Neural cell (in vitro differentiated cells): ENCODE results near the gene CITED2. TPM values are rescaled to one million over a fixed set of nuclear protein-coding genes. Genes with fewer than 3 reads are reported as not detected.

Experiments
- H2AFZ ChIP-seq: fragments of 200-600, 300-800 bp; sonication (generic), shearing (Covaris generic); 2 replicates; pipeline ENCODE4 v1.6.0; 2014; ENCODE audit warnings: low read depth, mild to moderate bottlenecking, antibody characterized with exemption, low read length, moderate library complexity
- H3F3A ChIP-seq: fragments of 200-600 bp; shearing (Covaris generic); 2 replicates; pipeline ENCODE4 v1.6.1; 2016; ENCODE audit warnings: mild to moderate bottlenecking, moderate library complexity, mixed read lengths, antibody characterized with exemption, low read length; ENCODE audit not compliant: insufficient read depth, poor library complexity, severe bottlenecking
- H3K27ac ChIP-seq: fragments of 200-600, 300-800 bp; sonication (generic), shearing (Covaris generic); 2 replicates; pipeline ENCODE4 v1.5.1; 2014; ENCODE audit warnings: mild to moderate bottlenecking, low read length, moderate library complexity
- H3K27me3 ChIP-seq: fragments of 300-800, 200-600 bp; sonication (generic), shearing (Covaris generic); 2 replicates; pipeline ENCODE4 v1.6.0; 2014; ENCODE audit warnings: mild to moderate bottlenecking, low read depth, low read length, moderate library complexity; ENCODE audit not compliant: insufficient read depth
- H3K36me3 ChIP-seq: fragments of 300-800, 200-600 bp; sonication (generic), shearing (Covaris generic); 2 replicates; pipeline ENCODE4 v1.5.1; 2014; ENCODE audit warnings: mild to moderate bottlenecking, antibody characterized with exemption, low read length, moderate library complexity; ENCODE audit not compliant: insufficient read depth
- H3K4me2 ChIP-seq: fragments of 300-800, 200-600 bp; sonication (generic), shearing (Covaris generic); 2 replicates; pipeline ENCODE4 v1.6.0; 2014; ENCODE audit warnings: mild to moderate bottlenecking, low read length
- H3K4me3 ChIP-seq: fragments of 300-800, 200-600 bp; sonication (generic), shearing (Covaris generic); 2 replicates; pipeline ENCODE4 v1.5.1; 2014; ENCODE audit warnings: mild to moderate bottlenecking, low read length, moderate library complexity
- H3K79me2 ChIP-seq: fragments of 200-600 bp; shearing (Covaris generic); replicated peaks from 2 replicates; pipeline ENCODE4 v1.6.0; 2014; ENCODE audit warnings: mild to moderate bottlenecking, low read length, moderate library complexity; ENCODE audit not compliant: insufficient read depth
- H3K9ac ChIP-seq: fragments of 300-800, 200-600 bp; sonication (generic), shearing (Covaris generic); 2 replicates; pipeline ENCODE4 v1.6.1; 2016; ENCODE audit warnings: mild to moderate bottlenecking, low read length, mixed read lengths
- H3K9me2 ChIP-seq: fragments of 200-600 bp; shearing (Covaris generic); 2 replicates; pipeline ENCODE4 v1.6.1; 2016; ENCODE audit warnings: mild to moderate bottlenecking, low read length, mixed read lengths; ENCODE audit not compliant: insufficient read depth
- H3K9me3 ChIP-seq: fragments of 200-600, 300-800 bp; sonication (generic), shearing (Covaris generic); 2 replicates; pipeline ENCODE4 v1.6.1; 2016; ENCODE audit warnings: mild to moderate bottlenecking, mixed run types, low read length, moderate library complexity, mixed read lengths
- H4K20me1 ChIP-seq: fragments of 200-600 bp; shearing (Covaris generic); 2 replicates; pipeline ENCODE4 v1.6.1; 2016; ENCODE audit warnings: mild to moderate bottlenecking, mixed run types; ENCODE audit not compliant: insufficient read depth
- EP300 ChIP-seq: fragments of 450-650 bp; conservative IDR thresholded peaks from 2 replicates; pipeline ENCODE4 v1.6.1; 2014; ENCODE audit warnings: antibody characterized with exemption, mild to moderate bottlenecking, moderate library complexity; ENCODE audit not compliant: poor library complexity, severe bottlenecking
- EZH2 ChIP-seq: fragments of 200-600, 300-800 bp; shearing (Covaris generic), sonication (generic); IDR thresholded peaks from 2 replicates; pipeline ENCODE4 v1.6.1; 2014; ENCODE audit warnings: antibody characterized with exemption, low read length, borderline replicate concordance, mild to moderate bottlenecking; ENCODE audit not compliant: insufficient read depth, poor library complexity, severe bottlenecking
- MXI1 ChIP-seq: fragments of 450-650 bp; conservative IDR thresholded peaks from 2 replicates; pipeline ENCODE4 v1.6.1; 2014; ENCODE audit warnings: antibody characterized with exemption, mild to moderate bottlenecking; ENCODE audit not compliant: poor library complexity, severe bottlenecking
- POLR2AphosphoS5 ChIP-seq: IDR thresholded peaks from 2 replicates; pipeline ENCODE4 v1.6.1; 2012
- RAD21 ChIP-seq: fragments of 450-650 bp; conservative IDR thresholded peaks from 2 replicates; pipeline ENCODE4 v1.6.1; 2014; ENCODE audit warnings: antibody characterized with exemption, mild to moderate bottlenecking, moderate library complexity
- SMC3 ChIP-seq: fragments of 450-650 bp; conservative IDR thresholded peaks from 2 replicates; pipeline ENCODE4 v1.6.1; 2014; ENCODE audit warnings: antibody characterized with exemption, mild to moderate bottlenecking, moderate library complexity; ENCODE audit not compliant: poor library complexity
- TAF1 ChIP-seq: IDR thresholded peaks from 2 replicates; pipeline ENCODE4 v1.6.1; 2012; ENCODE audit warnings: low read depth
- polyA plus RNA-seq: library from polyadenylated mRNA; depleted of rRNA; stranded (reverse); fragments of >200 nt; gene quantifications from 2 replicates; pipeline ENCODE4 v1.2.3, GENCODE V29; 2014
- TF ChIP-seq, protein P1 (sequence below): IDR thresholded peaks from 2 replicates; pipeline ENCODE4 v1.6.1; 2012; ENCODE audit warnings: borderline replicate concordance
- TF ChIP-seq, protein P2 (sequence below): fragments of 450-650 bp; IDR thresholded peaks from 2 replicates; pipeline ENCODE4 v1.5.1; 2014; ENCODE audit warnings: antibody characterized with exemption, mild to moderate bottlenecking, moderate library complexity; ENCODE audit not compliant: poor library complexity, severe bottlenecking

Gene CITED2
- polyA plus RNA-seq, 1 donor from 2014 or later = 38.1 TPM

DNA sequence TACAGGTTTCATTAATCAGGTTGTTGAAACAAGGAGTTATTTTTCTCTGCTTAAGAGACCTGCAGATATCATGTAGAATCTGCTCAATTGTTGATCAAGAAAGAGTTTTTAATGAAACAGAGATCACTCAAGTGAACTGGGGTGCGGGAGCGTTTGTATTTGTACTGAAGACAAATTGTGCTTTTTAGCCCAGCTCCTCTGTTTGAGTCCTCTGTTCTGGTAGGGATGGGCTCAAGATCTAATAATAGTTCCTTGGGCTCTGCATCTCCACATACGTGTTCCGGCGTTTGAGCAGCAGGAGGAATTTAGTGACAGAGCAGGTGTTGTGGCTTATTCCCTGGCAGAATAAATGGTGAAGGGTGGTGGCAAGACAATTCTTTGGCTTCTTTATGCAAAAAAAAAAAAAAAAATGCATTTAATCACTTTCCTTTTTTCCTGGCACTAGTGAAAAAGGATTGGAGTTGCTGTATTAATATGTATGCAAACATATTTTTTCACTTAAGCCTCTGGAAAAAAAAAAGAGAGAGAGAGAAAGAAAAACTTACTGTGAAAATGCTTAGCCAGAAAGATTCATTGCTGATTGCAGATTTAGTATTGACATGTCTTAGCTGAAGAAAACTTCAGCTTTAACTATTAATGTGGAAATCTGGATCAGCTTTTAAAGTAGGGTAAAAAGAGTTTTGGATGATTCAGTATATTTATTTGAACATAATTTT lies 4.0 kb downstream of the CITED2 start:
- Histone ChIP-seq H3K4me2 (peak overlapping the region; percentile 98), H4K20me1 (peaks cover 10% of the 10 kb centered on the region), H3F3A (no peaks in the 10 kb centered on the region), H2AFZ (no peak overlapping the region), H3K27ac (peak overlapping the region; percentile 6), H3K36me3 (no peaks in the 10 kb centered on the region), H3K27me3 (no peaks in the 10 kb centered on the region), H3K9me3 (no peaks in the 10 kb centered on the region), H3K9me2 (no peaks in the 10 kb centered on the region), H3K4me3 (peak overlapping the region; percentile 87), H3K79me2 (peaks cover 34% of the 10 kb centered on the region), H3K9ac (peak overlapping the region; percentile 98)
- TF ChIP-seq TAF1 = no peak
- no peak for TF ChIP-seq EZH2
- TF ChIP-seq EP300 = no peak
- TF ChIP-seq, protein P1, sequence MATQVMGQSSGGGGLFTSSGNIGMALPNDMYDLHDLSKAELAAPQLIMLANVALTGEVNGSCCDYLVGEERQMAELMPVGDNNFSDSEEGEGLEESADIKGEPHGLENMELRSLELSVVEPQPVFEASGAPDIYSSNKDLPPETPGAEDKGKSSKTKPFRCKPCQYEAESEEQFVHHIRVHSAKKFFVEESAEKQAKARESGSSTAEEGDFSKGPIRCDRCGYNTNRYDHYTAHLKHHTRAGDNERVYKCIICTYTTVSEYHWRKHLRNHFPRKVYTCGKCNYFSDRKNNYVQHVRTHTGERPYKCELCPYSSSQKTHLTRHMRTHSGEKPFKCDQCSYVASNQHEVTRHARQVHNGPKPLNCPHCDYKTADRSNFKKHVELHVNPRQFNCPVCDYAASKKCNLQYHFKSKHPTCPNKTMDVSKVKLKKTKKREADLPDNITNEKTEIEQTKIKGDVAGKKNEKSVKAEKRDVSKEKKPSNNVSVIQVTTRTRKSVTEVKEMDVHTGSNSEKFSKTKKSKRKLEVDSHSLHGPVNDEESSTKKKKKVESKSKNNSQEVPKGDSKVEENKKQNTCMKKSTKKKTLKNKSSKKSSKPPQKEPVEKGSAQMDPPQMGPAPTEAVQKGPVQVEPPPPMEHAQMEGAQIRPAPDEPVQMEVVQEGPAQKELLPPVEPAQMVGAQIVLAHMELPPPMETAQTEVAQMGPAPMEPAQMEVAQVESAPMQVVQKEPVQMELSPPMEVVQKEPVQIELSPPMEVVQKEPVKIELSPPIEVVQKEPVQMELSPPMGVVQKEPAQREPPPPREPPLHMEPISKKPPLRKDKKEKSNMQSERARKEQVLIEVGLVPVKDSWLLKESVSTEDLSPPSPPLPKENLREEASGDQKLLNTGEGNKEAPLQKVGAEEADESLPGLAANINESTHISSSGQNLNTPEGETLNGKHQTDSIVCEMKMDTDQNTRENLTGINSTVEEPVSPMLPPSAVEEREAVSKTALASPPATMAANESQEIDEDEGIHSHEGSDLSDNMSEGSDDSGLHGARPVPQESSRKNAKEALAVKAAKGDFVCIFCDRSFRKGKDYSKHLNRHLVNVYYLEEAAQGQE = no peak
- TF ChIP-seq SMC3 = no peak
- TF ChIP-seq, protein P2, sequence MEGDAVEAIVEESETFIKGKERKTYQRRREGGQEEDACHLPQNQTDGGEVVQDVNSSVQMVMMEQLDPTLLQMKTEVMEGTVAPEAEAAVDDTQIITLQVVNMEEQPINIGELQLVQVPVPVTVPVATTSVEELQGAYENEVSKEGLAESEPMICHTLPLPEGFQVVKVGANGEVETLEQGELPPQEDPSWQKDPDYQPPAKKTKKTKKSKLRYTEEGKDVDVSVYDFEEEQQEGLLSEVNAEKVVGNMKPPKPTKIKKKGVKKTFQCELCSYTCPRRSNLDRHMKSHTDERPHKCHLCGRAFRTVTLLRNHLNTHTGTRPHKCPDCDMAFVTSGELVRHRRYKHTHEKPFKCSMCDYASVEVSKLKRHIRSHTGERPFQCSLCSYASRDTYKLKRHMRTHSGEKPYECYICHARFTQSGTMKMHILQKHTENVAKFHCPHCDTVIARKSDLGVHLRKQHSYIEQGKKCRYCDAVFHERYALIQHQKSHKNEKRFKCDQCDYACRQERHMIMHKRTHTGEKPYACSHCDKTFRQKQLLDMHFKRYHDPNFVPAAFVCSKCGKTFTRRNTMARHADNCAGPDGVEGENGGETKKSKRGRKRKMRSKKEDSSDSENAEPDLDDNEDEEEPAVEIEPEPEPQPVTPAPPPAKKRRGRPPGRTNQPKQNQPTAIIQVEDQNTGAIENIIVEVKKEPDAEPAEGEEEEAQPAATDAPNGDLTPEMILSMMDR = no peak
- no peak for TF ChIP-seq MXI1
- TF ChIP-seq RAD21 = no peak
- no peak for TF ChIP-seq POLR2AphosphoS5

DNA sequence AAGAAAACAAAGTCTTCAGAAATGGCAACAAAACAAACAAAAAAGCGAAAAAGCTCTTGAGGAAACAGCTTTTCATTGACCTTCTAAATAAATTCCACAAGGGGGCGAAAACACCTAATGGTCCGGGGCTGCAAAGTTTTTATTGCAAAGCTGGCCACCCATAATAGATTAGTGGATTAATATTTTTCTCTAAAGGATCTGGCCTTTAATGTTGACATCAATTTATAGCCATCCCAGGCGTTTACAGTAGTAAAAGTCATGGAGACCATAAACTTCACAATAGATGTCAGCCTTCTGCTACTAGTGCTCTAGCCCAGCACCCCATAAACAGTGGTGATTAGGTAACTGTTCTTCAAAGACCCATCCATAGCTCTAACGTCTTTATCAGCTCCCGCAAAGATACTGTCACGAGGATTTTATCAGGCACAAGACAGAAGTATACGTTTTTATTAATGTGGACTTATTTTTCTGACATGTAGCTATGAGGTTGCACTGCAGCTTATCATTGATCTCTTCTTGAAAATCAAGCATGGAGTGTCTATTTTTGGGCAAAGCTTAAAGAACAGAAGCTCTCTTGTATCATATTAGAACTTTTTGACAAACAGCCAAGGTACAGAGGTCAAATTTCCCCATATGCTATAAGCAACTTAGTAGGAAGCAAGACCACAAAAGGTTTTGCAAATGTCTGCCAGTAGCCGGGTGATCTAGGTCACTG lies 4.7 kb downstream of the CITED2 start:
- peak overlapping the region; percentile 98 for H3K4me2 ChIP-seq
- H3K9ac ChIP-seq = peak overlapping the region; percentile 20

More for the DNA sequence above, 4.7 kb downstream of the CITED2 start:
- H4K20me1 ChIP-seq = peaks cover 10% of the 10 kb centered on the region
- no peaks in the 10 kb centered on the region for H3K9me3 ChIP-seq
- H3K4me3 ChIP-seq = peak overlapping the region; percentile 87
- no peaks in the 10 kb centered on the region for H3K36me3 ChIP-seq
- no peaks in the 10 kb centered on the region for H3F3A ChIP-seq
- H3K27ac ChIP-seq = peak overlapping the region; percentile 6
- no peak overlapping the region for H2AFZ ChIP-seq
- H3K27me3 ChIP-seq = no peaks in the 10 kb centered on the region
- no peak for TF ChIP-seq TAF1
- peak; percentile 84 for TF ChIP-seq SMC3
- no peak for TF ChIP-seq EP300
- no peak for TF ChIP-seq MXI1
- TF ChIP-seq, protein P1 = no peak
- TF ChIP-seq EZH2 = no peak
- TF ChIP-seq RAD21 = peak; percentile 86
- TF ChIP-seq, protein P2 = peak; percentile 84
- TF ChIP-seq POLR2AphosphoS5 = no peak
- H3K9me2 ChIP-seq = no peaks in the 10 kb centered on the region
- H3K79me2 ChIP-seq = peaks cover 34% of the 10 kb centered on the region
